Stimulated activated CD4-positive, alpha-beta T cell treated with anti-CD3 and anti-CD28 coated beads, Interleukin-1b, Interleukin-23, amount 100 ng/mL, for 48 hours (primary cell): ENCODE measurements around the gene NAPB.
"Not testable (repeated sequence)": the region's sequence is repeated elsewhere in the genome, so short reads cannot be mapped to it uniquely, and the experiment has no call there.

Experiments
- DNase-seq: peaks from one replicate; pipeline ENCODE4 v3.0.0-alpha.2; 2020

The NAPB gene

GRCh38 chr20:23366384-23366783 is 54.9 kb downstream of the NAPB start:
- DNase-seq = no peak

- DNase-seq = no peak
These were observed 55.7 kb downstream of the NAPB start for GRCh38 chr20:23365390-23366165.

- DNase-seq = no peak
These were observed 58.0 kb downstream of the NAPB start for GRCh38 chr20:23363257-23363649.

- DNase-seq = no peak
These were observed 58.7 kb downstream of the NAPB start for GRCh38 chr20:23362392-23363256.

GRCh38 chr20:23361476-23362391 is 59.6 kb downstream of the NAPB start, which contains the start of gene GZF1:
Gene GZF1, plus strand, starts transcription at chr20:23362182. Its CDS starts 2,202 bp downstream, at chr20:23364384.
- peak; percentile 97 for DNase-seq

- DNase-seq = no peak
These were observed 60.2 kb downstream of the NAPB start for GRCh38 chr20:23361119-23361475.

GRCh38 chr20:23360531-23360930 is 60.8 kb downstream of the NAPB start:
- DNase-seq = no peak

- no peak for DNase-seq
These were observed 62.2 kb downstream of the NAPB start for GRCh38 chr20:23358923-23359593.

- no peak for DNase-seq
These were observed 62.8 kb downstream of the NAPB start for GRCh38 chr20:23358563-23358906.

GRCh38 chr20:23357767-23358562 is 63.3 kb downstream of the NAPB start:
- DNase-seq = peak; percentile 100

- no peak for DNase-seq
These were observed 65.1 kb downstream of the NAPB start for GRCh38 chr20:23356203-23356602.

- DNase-seq = peak; percentile 61
These were observed 70.1 kb downstream of the NAPB start for GRCh38 chr20:23350904-23351838.

- DNase-seq = peak; percentile 96
These were observed 70.9 kb downstream of the NAPB start, which contains the start of gene NXT1 for GRCh38 chr20:23350196-23350903. Gene NXT1, plus strand, starts transcription at chr20:23350791. Its CDS starts 3,251 bp downstream, at chr20:23354042.

GRCh38 chr20:23349338-23350195 is 71.7 kb downstream of the NAPB start:
- DNase-seq = no peak

- DNase-seq = not testable (repeated sequence)
These were observed 72.8 kb downstream of the NAPB start for GRCh38 chr20:23348510-23348909.

GRCh38 chr20:23347791-23348190 is 73.5 kb downstream of the NAPB start:
- no peak for DNase-seq

GRCh38 chr20:23346002-23346401 is 75.3 kb downstream of the NAPB start:
- DNase-seq = no peak

GRCh38 chr20:23344336-23344735 is 77.0 kb downstream of the NAPB start:
- no peak for DNase-seq

- no peak for DNase-seq
These were observed 77.7 kb downstream of the NAPB start for GRCh38 chr20:23343590-23343989.
